Measurements from ENCODE around the gene ERV3-1.
"Not testable (repeated sequence)": the region's sequence is repeated elsewhere in the genome, so short reads cannot be mapped to it uniquely, and the experiment has no call there.

ERV3-1 gene

DNA sequence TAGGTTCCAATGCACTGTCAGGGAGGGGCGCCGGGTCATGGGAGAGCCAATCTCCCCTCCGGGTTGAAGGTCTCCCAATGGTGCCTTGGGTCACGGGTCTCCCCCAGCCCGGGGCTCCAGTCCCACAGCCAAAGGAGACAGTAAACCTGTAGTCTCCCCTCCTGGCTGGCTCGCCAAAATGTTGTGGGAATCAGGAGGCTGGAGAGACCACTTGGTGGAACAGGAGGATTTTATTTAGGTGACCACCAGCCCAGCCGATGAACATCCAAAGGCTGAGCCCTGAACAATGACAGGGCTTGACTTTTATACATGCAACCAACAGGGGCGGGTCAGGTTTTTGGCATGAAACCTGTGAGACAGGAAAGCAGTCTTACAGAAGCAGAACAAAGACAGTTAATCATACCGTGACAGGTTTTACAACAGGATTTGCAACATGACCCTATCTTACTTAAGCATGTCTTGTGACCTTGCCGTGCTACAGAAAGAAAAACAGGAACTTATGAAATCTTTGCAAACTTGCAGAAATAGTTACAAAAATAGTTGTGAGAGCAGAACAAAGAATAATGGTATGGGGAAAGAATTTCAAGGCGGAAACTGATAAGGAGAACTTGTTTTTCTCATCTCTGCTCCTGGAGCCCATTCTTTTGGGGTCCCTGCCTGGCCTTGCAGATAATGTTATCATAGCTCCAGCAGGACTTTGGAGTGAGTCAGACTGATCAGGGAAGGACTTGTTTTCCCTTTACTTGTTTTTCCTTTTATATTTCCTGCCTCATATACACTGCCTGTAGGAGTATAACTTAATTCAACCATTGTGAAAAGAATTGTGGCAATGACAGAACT is 7.1 kb downstream of the ERV3-1 start:
- no peak for DNase-seq

DNA sequence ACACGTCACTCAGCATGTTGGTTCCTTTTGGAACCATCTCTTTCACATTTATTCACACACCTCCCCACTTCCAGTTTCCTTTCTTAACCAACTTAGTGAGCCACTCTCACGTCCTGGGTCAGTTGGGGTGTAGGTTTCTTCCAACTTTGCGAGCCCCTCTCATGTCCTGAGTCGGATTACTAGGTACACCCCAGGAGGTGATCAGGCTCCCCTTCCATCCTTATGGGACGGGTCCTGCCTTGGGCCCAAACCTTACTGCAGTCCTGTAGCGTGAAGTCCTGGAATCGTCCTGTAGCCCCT is 7.7 kb downstream of the ERV3-1 start:
- DNase-seq: no peak

DNA sequence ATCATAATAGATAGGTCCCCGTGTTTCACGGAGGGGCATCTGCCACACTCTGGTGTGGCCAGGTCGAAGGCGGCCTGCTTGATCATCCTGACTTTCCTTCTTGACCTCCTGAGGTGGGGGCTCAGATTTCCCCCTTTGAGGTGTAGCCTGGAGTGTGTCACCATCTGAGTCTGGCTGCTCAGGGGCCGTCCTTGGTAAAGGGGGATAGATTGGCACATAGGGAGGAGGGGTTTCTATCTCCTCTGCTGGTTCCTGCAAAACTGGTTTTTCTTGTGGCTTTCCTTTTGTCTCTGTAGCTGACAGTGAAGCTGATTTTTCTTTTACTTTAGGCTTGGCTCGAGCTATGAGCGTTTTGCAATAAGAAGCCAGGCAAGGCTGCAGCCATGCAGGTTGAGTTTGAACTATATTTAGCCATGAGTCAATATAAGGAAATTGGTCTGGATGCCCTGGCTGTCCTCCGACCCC is 8.5 kb downstream of the ERV3-1 start:
- no peak for DNase-seq

DNA sequence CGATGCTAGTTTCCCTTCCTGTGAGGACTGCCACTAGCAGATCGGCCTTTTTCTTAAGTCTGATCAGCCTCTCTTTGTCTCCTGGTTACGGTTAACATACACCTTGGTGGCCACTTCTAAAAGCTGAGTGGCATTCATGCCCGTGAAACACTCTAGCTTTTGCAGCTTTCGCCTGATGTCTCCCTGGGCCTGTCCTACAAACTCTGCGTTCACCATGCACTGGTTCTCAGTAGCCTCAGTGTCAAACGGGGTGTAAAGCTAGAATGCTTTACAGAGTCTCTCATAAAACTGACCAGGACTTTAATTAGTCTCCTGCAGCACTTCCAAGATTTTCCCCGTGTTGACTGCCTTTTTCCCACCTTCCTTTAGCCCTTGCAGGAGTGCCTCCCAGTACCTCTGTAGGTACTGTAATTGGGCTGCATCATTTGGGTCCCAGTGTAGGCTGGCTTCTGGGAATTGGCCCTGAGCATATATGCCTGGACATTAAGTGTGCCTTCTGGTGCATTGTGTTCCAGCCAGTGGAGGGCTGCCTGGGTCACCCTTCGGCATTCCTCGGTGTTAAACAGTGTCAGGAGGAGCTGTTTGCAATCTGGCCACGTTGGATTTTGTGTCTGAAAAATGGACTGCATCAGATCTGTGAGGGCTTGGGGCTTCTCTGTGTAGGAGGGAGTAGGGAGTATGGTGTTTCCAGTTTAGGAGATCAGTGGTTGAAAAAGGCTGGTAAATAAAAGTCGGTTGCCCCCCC is 9.2 kb downstream of the ERV3-1 start:
- no peak for DNase-seq

DNA sequence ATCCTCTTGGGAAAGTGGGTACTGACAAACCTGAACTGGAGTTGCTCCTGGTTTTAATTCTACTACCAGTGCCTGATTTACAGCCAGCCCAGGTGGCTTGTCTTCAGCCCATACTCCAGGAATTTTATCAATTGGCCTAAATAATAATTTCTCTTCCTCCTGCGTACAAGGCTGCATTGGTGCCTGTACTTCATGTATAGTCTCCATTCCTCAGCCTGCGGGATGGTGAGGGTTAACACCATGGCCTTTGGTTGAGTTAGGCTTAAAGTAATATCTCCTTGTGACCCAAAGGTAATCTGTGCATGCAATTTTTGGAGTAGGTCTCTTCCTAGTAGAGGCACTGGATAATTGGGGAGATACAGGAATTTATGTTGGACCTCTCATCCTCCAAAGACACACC is 10.2 kb downstream of the ERV3-1 start:
- no peak for DNase-seq

DNA sequence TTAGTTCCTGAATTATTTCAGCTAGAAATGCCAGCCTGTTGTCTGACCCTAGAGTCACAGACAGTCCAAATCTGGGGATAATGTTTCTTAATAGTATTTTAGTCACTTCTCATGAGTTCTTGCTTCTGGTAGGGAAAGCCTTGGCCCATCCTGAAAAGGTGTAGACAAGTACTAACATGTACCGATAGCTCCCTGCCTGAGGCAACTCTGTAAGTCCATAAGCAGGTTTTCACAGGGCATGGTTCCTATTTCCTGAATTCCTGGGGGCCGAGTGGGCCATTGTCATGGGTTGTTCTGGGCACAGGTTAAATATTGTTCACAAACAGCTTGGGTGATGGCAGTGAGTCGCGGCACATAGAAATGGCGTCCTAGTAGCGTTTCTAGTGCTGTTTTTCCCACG is 12.6 kb downstream of the ERV3-1 start:
- no peak for DNase-seq

DNA sequence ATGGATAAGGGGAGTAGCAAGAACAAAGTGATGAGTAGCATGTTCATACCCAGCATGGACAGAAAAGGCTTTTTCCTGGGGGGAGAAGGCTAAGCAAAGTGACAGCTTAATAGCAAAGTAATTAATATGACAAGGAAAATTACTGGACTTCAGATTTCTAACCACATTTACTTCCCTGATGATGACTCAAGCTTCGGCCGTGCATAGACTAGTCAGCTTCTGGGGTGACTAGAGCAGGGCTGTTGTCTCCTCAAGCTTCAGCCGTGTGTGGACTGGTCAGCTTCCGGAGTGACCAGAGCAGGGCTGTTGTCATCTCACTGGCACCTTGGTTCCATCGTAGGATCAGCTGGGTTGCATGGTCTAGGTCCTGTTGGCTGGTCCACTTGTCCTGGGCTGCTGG is 13.5 kb downstream of the ERV3-1 start:
- DNase-seq: no peak

DNA sequence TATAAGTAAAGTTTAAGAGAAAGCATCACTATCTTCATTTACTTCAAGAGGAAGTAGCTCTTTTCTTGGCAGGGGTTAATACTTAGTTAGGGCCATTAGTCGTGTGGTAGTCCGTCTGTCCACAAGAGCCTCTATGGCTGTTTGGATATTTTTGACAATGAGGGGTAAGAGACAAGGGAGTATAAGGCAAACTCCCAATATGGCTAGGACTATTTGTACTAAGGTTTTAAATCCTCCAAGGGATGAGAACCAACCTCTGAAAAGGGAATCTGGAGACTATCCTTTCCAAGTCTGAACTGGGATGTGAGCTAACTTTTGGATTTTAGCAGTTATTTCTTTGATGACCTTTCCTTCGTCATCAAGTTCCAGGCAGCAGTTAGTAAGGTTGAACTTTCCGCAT is 15.6 kb downstream of the ERV3-1 start, which contains the start of gene ZNF117:
ZNF117 (minus strand) TSS at position 101 of the 400 bp plus-strand sequence.
- no peak for DNase-seq

DNA sequence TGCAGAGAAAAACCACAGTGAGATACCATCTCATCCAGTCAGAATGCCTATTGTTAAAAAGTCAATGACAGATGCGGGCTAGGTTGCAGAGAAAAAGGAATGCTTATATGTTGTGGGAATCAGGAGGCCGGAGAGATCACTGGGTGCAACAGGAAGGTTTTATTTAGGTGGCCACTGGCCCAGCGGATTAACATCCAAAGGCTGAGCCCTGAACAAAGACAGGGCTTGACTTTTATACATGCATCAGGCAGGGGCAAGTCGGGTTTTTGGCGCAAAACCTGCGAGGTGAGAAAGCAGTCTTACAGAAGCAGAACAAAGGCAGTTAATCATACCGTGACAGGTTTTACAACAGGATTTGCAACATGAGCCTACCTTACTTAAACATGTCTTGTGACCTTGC is 16.3 kb downstream of the ERV3-1 start:
- DNase-seq: no peak

DNA sequence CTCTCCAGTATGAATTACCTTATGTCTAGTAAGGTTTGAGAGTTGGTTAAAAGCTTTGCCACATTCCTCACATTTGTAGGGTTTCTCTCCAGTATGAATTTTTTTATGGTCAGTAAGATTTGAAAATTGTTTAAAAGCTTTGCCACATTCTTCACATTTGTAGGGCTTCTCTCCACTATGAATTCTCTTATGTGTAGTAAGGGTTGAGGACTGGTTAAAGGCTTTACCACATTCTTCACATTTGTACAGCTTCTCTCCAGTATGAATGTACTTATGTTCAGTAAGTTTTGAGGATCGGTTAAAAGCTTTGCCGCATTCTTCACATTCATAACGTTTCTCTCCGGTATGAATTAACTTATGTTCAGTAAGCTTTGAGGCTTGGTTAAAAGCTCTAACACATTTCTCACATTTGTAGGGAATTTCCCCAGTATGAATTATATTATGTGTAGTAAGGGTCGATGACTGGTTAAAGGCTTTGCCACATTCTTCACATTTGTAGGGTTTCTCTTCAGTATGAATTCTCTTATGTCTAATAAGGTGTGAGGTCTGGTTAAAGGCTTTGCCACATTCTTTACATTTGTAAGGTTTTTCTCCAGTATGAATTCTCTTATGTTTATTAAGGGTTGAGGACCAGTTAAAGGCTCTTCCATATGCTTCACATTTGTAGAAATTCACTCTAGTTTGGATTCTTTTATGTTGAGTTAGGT is 27.8 kb downstream of the ERV3-1 start:
- no peak for DNase-seq

DNA sequence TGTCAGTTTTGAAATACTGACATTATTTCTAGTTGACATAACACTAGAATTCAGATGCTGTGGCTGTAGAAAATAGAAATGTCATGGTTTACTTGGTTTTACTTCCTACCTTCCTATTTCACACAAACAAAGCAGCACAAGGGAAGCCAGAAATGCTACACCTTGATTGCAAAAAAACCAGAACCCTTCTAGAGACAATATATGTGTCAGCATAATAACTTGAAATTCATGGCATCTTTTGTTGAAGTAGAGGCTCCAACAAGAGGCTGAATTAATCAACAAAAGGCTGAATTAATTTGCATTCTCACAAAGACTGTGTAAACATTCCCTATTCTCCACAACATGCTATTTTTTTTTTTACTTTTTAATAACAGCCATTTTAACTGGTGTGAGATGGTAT is 40.9 kb downstream of the ERV3-1 start:
- DNase-seq: no peak

DNA sequence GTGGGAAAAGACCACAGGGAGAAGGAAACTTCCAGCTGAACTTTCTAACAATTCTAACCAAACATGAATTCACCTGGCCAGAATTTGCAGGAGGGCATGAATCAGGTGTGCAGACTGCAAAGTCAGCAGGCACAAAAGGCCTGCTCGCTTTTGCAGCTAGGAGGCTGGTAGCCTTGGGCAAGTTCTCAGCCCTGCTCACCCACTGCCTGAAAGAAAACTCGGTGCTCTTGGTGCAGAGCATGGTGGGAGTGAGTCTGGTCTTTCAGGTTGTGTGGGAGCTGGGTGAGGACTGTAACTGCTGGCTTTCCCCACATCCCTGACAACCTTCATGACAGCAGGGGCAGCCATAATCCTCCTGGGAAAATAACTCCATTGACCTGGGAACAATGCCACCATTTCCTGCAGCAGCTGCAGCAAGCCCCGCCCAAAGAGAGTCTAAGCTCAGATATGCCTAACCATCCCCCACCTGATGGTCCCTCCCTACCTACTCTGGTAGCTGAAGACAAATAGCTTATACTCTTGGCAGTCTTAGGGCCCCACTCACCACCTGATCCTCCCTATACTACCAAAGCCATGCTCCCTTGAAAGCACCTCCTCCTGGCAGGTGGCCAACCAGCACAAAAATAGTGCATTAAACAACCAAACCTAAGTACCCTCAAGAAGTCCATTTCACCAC is 47.3 kb downstream of the ERV3-1 start:
- DNase-seq: no peak

DNA sequence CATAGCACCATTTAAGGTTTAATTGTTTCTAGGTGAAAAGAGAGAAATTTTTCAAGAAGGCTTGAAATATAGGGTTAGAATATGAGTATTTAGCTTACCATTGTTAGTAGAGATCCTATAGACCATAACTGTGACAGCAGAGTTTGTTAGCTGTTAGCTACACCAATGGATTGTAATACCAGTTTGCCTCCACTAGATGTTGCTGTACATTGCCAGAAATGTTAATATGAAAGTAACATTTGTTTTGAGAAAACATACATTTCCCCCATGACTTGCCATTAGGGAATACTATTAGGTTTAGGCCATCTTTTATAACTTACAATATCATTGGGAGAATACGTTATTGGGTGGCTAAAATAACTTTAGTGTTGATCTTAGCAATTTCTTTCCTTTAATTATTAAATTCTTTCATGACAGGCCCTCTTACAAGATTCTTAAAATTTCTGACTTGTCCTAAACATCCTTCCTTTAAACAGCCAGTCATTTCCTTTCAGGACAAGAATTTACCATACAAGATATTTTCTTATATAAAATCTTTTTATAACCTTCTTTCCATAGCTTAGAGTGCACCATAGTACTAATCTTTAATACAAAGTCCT is 55.1 kb downstream of the ERV3-1 start:
- no peak for DNase-seq

DNA sequence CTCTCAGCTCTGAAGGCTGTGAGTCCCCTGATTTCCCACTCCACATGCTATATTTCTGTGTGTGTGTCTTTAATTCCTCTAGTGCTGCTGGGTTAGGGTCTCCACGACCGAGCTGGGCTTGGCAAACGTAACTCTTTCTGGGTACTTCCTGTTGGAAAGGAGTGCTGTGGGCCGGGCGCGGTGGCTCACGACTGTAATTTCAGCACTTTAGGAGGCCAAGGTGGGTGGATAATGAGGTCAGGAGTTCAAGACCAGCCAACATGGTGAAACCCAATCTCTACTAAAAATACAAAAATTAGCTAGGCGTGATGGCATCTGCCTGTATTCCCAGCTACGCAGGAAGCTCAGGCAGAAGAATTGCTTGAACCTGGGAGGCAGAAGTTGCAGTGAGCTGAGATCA is 55.8 kb downstream of the ERV3-1 start:
- peak in 1 of 2 donors; percentile 2 for DNase-seq

DNA sequence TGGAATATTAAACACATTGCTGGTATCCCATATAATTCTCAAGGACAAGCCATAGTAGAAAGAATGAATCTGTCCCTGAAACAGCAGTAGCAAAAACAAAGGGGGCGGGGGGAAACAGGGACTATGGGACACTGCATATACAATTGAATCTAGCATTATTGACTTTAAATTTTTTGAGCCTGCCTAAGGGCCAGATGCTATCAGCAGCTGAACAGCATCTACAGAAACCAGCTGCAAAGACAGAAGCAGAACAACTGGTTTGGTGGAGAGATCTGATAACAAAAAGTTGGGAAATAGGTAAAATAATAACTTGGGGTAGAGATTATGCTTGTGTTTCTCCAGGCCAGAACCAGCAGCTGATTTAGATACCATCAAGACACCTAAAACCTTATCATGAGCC is 57.7 kb downstream of the ERV3-1 start:
- not testable (repeated sequence) for DNase-seq

DNA sequence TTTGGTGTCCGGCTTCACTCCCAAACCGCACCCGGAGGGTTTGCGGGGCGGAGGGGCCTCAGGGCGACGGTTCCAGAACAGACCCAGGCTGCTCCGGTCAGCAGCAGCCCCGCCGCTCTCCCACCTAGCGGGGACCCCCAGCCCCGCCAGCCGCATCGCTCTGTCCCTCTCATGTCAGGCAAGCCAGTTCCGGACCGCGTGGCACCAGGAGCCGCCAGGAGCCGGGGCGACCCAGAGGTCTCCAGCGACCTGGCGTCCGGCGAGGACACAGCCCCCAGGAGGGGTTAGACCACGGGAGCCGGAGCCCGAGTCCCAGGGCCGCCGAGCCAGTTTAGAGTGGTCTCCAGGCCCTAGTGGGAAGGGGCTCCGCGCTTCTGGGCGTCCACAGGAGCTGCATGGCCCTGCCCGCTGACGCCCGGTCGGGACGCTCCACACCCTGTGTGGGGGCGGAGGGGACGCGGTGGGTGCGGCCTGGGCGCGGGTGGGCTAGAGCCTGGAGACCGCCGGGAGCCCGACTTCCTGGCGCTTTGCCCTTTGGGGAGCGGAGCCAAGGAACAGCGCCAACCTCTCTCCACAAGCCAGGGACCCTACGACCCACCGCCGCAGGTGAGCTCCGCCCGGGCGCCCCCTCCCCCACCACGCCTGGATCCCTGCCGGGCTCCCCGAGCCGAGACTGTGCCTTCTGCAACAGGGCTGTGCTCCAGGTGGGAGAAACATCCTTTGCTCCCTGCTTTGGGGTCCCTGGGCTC is 59.1 kb downstream of the ERV3-1 start:
- no peak for DNase-seq

DNA sequence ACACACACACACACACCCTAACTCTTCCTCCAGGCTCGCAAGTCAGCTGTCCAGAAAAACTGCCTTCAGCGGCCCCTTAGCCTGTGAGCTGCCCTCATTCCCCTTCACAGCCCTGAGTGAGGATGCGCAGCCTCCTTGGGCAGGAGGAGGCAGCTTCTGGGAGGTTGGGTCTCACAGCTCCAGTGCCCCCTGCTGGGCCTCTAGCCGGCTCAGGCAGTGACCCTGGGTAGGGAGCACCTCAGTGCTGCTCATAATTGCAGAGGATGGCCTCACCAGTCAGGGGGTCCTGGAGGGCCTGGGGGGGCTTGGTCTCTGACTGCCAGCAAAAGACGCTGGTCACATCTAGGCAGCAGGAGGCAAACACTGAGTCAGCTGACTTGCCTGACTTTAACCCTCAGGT is 59.7 kb downstream of the ERV3-1 start:
- peak; percentile 5 to 6 for DNase-seq

DNA sequence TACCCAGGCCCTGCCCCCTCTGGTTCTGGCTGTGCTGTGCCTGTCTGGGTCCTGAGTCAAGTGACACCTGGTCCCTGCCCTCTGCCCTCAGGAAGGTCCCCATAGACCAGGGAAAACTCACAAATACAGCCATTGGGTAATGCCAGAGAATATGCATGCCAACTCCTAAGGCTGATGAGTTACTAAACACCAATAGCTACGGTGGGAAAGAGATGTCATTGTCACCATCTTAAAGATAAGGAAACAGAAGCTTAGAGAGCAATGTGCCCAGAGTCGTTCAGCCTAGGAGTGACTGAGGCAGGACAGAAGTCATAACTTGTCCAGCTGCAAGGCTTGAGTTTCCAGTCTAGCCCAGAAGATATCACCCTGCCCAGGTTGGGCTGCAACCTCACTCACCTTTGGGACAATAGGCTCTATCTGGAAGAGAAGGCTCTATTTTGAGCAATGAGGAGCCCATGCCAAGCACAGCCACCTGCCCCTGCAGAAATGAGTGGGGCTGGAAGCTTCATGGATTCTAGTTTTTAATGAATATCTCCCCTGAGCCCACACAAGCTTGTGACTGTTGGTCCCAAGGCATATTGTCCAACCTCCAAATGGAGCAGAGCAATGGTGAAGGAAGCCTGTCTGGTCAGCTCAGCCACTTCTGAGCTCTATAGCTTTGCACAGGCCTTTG is 60.8 kb downstream of the ERV3-1 start:
- DNase-seq: no peak

DNA sequence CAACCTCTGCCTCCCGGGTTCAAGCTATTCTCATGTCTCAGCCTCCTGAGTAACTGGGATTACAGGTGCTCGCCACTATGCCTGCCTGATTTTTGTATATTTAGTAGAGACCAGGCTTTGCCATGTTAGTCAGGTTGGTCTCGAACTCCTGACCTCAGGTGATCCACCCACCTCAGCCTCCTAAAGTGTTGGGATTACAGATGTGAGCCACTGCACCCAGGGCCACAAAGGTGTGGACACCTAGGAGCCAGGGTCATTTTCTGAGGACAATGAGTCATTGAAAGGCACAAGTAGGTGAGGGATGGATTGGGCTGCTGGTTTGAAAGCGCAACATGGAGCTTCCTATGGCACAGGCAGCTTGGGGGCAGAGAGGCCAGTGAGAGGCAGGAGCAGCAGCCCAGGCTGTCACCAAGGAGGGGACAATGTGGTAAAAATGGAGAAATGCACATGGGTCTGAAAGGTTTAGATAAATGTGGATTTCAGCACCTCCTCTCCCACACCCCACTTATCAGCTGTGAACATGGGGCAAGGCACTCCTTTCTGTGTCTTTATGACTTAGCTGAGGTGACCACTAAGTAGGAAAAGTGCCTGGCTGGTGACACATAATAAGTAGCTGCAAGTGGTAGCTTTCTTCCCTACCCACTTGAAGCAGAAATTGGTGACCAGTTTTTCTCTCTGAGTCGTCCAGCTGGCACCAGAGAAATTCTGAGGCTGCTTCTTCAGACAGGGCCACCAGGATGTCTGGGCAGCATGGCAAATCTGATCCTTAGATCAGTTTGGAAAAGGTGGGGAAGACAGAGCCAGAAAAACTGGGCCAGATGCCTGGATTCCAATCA is 61.6 kb downstream of the ERV3-1 start:
- not testable (repeated sequence) for DNase-seq
